ENCODE measurements around the gene BCKDHB. TPM values are rescaled to one million over a fixed set of nuclear protein-coding genes. Genes with fewer than 3 reads are reported as not detected.
"Not testable (repeated sequence)": the region's sequence is repeated elsewhere in the genome, so short reads cannot be mapped to it uniquely, and the experiment has no call there.

The BCKDHB gene
- total RNA-seq, 3 donors from 2014 or later: 19.0 to 33.7 (median 23.4) TPM

DNA sequence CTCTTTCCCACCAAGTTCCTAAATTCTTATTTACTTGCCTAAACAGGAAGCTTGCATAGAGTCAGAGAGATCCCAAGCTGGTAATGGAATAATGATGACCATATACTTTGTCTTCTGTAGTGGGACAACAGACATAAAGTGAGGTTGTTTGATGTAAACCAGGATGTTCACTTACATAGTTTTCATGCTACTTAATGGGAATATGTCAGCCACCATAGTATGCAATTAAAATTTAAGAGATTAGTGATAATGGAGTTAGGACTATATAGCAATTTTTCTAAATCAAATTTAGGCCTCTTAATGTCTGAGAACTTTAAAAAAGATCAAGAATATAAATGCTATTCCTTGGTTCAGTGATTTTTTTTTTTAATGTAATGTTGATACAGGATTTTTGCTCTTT lies 180.6 kb downstream of the BCKDHB start:
- no peaks in the 10 kb centered on the region for H3K9me3 ChIP-seq
- H3K36me3 ChIP-seq: no peaks in the 10 kb centered on the region
- H3K27ac ChIP-seq: no peak overlapping the region
- intact Hi-C loops (cut with DNase I; ENCODE audit: low total_unique reads): no loop called here
- no peaks in the 10 kb centered on the region for H3K27me3 ChIP-seq
- no peaks in the 10 kb centered on the region for H3K4me1 ChIP-seq
- H3K4me3 ChIP-seq: no peak overlapping the region
- TF ChIP-seq POLR2A (IDR thresholded peaks at IDR 0.05) (no peak), POLR2AphosphoS5 (IDR thresholded peaks at IDR 0.05) (no peak)
- TF ChIP-seq, protein P1, sequence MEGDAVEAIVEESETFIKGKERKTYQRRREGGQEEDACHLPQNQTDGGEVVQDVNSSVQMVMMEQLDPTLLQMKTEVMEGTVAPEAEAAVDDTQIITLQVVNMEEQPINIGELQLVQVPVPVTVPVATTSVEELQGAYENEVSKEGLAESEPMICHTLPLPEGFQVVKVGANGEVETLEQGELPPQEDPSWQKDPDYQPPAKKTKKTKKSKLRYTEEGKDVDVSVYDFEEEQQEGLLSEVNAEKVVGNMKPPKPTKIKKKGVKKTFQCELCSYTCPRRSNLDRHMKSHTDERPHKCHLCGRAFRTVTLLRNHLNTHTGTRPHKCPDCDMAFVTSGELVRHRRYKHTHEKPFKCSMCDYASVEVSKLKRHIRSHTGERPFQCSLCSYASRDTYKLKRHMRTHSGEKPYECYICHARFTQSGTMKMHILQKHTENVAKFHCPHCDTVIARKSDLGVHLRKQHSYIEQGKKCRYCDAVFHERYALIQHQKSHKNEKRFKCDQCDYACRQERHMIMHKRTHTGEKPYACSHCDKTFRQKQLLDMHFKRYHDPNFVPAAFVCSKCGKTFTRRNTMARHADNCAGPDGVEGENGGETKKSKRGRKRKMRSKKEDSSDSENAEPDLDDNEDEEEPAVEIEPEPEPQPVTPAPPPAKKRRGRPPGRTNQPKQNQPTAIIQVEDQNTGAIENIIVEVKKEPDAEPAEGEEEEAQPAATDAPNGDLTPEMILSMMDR (IDR thresholded peaks at IDR 0.05): no peak
- DNase-seq (ENCODE audit: low spot score in 2 of 2): no peak

DNA sequence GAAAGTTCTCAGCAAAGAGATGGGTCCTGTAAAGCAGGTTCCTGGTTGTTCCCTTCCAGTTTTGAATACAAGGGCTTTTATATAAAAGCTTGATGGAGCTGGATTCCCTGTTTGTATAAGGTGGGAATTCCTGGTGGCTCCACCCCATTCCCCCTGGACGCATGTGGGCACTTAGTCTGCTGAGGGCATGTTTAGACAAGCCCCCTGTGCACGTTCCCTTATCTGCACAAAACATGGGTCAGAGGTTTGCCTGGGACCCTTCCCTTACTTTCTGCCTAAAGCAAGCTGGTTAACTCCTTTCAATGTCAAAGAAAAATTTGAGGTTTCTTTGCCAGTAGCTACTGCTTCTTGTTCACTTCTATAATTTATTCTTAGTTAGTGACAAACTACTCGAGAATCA lies 181.1 kb downstream of the BCKDHB start:
- intact Hi-C loops (cut with DNase I; ENCODE audit: low total_unique reads): no loop called here
- DNase-seq (ENCODE audit: low spot score in 2 of 2): no peak
- Histone ChIP-seq H3K27me3 (no peaks in the 10 kb centered on the region), H3K27ac (no peak overlapping the region), H3K4me1 (no peaks in the 10 kb centered on the region), H3K4me3 (no peak overlapping the region), H3K9me3 (peaks cover 0 to under 1% of the 10 kb centered on the region in 2 donors), H3K36me3 (no peaks in the 10 kb centered on the region)
- TF ChIP-seq, protein P1 (IDR thresholded peaks at IDR 0.05): no peak
- TF ChIP-seq POLR2AphosphoS5 (IDR thresholded peaks at IDR 0.05): no peak
- TF ChIP-seq POLR2A (IDR thresholded peaks at IDR 0.05): no peak

DNA sequence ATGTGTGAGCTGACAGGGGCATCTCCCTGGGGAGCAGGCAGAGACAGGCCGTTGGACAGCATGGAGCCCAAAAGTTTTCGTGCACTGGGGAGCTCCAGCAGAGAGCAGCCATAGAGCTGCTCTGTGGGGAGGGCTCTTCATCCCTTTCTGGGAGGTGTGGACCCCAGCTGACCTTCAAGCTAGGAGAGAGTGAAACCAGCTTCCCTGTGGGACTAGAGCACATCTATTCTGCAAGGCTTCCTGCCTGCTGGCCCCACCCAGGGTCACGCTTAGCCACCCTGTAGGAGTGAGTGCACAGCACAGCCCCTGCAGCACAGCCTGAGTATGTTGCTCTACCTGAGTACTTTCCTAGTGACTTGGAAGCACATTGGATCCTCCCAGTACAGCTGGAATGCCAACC lies 183.3 kb downstream of the BCKDHB start:
- Histone ChIP-seq H3K4me1 (no peaks in the 10 kb centered on the region), H3K4me3 (no peak overlapping the region), H3K27me3 (no peaks in the 10 kb centered on the region), H3K9me3 (peaks cover 8 to 12% of the 10 kb centered on the region in 2 donors), H3K36me3 (no peaks in the 10 kb centered on the region), H3K27ac (no peak overlapping the region)
- TF ChIP-seq POLR2AphosphoS5 (IDR thresholded peaks at IDR 0.05) (no peak), POLR2A (IDR thresholded peaks at IDR 0.05) (no peak)
- TF ChIP-seq, protein P1 (IDR thresholded peaks at IDR 0.05): no peak
- DNase-seq (ENCODE audit: low spot score in 2 of 2): no peak
- intact Hi-C loops (cut with DNase I; ENCODE audit: low total_unique reads): no loop called here

DNA sequence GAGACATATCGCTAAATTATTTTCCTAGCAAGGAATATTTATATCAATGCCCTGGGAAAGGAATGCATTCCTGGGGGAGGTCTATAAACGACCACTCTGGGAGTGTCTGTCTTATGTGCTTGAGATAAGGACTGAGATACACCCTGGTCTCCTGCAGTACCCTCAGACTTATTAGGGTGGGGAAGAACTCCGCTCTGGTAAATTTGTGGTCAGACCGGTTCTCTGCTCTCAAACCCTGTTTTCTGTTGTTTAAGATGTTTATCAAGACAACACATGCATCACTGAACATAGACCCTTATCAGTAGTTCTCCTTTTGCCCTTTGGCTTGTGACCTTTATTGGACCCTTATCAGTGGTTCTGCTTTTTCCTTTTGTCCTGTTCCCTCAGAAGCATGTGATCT lies 188.1 kb downstream of the BCKDHB start:
- H3K27ac ChIP-seq; H3K27me3 ChIP-seq; H3K4me1 ChIP-seq; DNase-seq (ENCODE audit: low spot score in 2 of 2); intact Hi-C loops (cut with DNase I; ENCODE audit: low total_unique reads); H3K36me3 ChIP-seq; H3K4me3 ChIP-seq: not testable (repeated sequence)
- H3K9me3 ChIP-seq: peaks cover 8 to 14% of the 10 kb centered on the region in 2 donors

DNA sequence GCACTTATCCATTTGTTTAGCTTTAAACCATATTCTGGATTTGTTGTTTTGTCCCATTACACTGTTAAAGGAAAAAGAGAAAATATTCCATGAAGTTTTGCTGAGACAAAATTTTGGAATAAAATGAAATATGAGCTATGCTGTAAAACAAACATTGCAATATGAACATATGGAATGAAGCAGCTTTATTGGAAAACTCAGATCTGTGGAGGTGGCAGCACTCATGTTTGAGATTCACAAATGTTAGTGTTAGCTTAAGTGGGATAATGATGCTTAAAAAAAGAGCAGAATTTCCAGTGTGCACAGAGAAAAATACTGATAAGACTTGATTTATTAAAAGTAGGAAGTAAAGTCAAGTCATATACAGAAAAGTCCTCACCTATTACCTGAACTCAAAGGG lies 196.2 kb downstream of the BCKDHB start:
- no peak for TF ChIP-seq POLR2AphosphoS5 (IDR thresholded peaks at IDR 0.05)
- no peak for TF ChIP-seq POLR2A (IDR thresholded peaks at IDR 0.05)
- TF ChIP-seq, protein P1 (IDR thresholded peaks at IDR 0.05): no peak
- H3K27me3 ChIP-seq: no peaks in the 10 kb centered on the region
- no peaks in the 10 kb centered on the region for H3K36me3 ChIP-seq
- DNase-seq (ENCODE audit: low spot score in 2 of 2): no peak
- no peak overlapping the region for H3K4me3 ChIP-seq
- H3K4me1 ChIP-seq: no peaks in the 10 kb centered on the region
- H3K27ac ChIP-seq: no peak overlapping the region
- H3K9me3 ChIP-seq: no peaks in the 10 kb centered on the region
- intact Hi-C loops (cut with DNase I; ENCODE audit: low total_unique reads): no loop called here

DNA sequence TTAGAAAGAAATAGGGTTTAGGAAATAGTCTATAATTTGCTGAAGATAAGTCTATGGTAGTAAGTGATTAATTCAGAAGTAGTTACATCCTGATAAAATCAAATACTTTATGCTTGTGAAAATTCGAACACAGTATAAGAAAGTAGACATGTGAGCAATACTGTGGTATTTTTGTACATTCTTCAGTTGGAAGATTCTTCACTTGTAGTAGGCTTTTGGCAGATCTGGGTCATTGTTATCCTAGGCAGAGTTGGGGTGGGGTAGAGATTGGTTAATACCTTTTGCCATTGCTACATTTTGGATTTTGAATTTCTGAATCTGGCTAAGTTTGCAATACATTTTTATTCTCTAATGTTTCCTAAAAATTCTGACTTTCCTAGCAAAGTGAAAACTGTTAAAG lies 197.5 kb downstream of the BCKDHB start:
- Histone ChIP-seq H3K36me3 (no peaks in the 10 kb centered on the region), H3K4me1 (no peaks in the 10 kb centered on the region), H3K27me3 (no peaks in the 10 kb centered on the region), H3K4me3 (no peak overlapping the region), H3K9me3 (no peaks in the 10 kb centered on the region), H3K27ac (no peak overlapping the region)
- intact Hi-C loops (cut with DNase I; ENCODE audit: low total_unique reads): no loop called here
- DNase-seq (ENCODE audit: low spot score in 2 of 2): no peak
- TF ChIP-seq, protein P1 (IDR thresholded peaks at IDR 0.05): no peak
- TF ChIP-seq POLR2A (IDR thresholded peaks at IDR 0.05) (no peak), POLR2AphosphoS5 (IDR thresholded peaks at IDR 0.05) (no peak)
